Measurements from ENCODE around the gene SEPTIN7.
"Not testable (repeated sequence)": the region's sequence is repeated elsewhere in the genome, so short reads cannot be mapped to it uniquely, and the experiment has no call there.

Gene SEPTIN7

DNA sequence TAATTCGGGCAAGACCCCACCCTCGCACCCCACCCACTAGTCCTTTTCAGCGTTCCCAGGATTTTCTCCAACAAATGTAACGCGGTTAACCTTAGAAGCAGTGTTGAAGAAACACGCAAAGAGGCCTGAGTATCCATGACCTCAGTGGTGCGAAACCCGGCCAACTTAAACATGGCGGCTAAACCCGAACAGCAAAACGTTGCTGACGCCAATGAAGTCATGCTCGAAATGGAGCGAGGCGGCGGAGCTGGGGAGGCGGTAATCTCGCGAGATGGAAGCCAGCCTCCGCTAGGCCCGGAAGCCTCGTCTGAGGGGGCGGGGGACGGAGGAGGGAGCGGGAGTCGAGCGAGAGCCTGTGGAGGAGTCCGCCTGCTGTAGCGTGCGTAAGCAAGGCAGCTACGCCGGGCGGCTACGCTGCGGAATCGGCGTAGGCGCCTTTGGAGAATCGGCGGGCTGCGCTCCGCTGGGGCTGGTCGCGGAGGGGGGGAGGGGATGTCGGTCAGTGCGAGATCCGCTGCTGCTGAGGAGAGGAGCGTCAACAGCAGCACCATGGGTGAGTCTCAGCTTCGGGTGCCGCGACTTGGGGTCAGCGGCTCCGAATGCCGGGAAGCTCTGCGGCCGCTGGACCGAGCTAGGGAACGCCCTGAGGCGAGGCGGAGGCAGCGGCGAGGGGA is at the start of gene SEPTIN7:
Gene SEPTIN7 (plus strand): TSS at position 340 of the 674 bp plus-strand sequence. CDS start 153 bp downstream, at position 493.
- DNase-seq: peak; percentile 98

DNA sequence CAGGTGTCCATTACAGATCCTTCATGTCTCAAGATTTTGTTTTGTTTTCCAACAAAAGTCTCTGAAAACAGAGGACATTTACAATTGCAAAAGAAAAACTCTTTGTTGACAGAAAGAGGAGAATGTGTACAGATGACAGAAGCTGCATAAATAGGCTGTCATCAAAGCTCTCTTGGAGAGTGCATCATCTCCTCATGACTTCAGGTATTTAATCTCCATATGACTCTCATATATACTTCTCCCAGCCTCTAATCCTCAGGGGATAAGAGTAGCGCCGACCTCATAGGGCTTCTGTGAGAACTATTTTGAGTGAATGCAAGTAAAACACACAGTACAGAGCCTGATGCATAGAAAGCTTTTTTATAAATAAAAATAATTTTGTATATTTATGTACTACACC is 48.1 kb upstream of the SEPTIN7 start:
- DNase-seq: no peak

DNA sequence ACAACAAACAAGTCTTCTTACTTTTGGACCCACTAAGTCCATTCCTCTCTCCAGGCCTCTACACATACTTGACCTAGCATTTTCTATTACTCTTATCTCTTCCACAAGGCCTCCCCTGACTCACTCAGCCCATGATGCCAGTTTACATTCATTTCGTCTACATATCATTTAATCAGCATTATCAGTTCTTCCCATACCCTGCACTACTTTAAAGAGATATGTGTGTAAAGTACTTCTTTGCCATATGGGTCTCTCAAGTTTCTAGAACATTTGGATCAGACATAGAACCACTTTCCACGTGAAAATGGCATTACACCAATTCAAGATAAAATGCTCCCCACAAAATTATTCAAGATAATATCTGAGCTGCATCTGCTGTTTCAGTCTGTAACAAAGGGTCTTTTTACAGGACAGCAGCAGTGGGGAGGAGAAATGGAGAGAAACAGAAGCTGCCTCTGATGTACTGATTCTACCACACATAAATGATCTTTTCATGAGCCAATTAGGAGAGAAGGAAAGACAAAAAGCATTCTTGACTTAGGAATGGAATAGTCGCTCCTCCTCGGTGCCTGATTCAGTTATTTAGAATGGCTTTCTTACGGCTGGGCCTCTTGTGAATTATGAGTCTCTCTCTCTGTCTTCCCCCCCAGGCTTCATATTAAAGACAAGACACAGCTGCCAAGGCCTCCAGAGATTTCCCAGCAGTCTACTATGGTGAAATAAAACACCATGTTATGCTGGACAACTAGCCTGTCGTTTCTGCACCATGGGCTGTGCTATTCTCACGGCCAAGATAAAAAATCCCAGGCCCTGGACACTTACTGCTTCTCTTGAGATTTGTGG is 46.9 kb upstream of the SEPTIN7 start:
- DNase-seq: no peak

DNA sequence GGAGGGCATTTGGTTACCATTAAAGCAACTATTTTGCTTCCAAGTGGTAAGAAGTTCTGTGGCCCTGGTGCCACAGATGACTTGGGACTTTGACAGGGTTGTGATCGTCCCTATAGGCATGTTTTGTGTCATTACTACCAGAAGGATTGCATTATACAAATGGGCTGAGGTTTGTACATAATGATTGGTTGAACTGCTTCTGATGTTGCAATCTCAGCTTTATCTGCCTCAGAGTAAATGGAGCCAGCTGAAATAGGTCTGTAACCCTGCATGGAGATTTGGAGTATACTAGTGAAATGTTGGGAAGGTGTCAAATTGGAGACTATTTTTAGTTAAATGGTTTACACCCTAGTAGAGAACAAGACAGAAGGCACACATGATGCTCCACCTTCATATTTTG is 46.1 kb upstream of the SEPTIN7 start:
- DNase-seq: no peak

DNA sequence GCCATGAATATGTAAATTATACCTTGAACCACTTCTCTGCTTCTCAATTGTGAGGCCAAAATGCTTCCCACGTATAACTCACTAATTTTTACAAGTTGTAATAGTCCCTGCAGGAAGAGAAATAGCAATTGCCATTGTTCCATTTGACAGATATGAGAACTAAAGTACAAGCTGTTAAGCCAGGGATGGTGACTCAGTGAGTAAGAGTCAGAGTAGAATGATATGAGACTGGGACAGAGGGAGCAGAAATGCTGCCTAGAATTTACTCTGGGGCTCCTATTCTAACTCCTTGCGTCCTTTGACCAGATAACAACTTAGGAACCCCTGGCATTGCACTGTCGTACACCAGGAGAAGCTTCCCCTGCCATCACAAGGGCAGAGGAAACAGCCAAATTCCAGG is 45.1 kb upstream of the SEPTIN7 start:
- no peak for DNase-seq

DNA sequence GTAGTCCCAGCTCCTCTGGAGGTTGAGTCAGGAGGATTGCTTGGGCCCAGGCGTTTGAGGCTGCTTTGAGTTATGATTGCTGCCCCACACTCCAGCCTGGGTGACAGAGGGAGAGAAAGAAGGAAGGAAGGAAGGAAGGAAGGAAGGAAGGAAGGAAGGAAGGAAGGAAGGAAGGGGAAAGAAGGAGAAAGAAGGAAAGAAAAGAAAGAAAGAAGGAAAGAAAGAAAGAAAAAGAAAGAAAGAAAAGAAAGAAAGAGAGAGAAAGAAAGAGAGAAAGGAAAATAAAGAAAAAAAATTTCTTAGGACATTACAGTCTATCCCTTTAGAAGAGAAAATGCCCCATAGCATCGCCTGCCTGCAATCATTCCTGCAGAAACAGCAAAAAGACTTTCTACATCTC is 44.4 kb upstream of the SEPTIN7 start:
- DNase-seq: not testable (repeated sequence)

DNA sequence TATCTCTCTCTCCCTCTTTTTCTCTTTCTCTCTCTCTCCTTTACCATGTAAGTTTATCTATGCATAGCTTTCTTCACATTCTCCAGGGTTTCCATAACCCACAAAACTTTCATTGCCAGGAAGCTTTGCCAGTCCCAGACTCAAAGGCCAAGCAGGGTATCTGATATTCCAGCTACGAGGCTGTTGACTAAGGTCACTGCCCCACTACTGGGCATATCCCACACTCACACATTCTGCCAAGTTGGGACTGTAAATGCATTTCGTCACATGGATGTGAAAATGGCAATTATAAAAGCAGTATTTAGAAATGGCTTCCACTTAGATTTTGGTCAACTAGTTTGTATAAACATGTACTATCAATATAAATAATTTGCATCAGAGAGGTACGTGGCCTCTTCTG is 43.3 kb upstream of the SEPTIN7 start:
- DNase-seq: no peak

DNA sequence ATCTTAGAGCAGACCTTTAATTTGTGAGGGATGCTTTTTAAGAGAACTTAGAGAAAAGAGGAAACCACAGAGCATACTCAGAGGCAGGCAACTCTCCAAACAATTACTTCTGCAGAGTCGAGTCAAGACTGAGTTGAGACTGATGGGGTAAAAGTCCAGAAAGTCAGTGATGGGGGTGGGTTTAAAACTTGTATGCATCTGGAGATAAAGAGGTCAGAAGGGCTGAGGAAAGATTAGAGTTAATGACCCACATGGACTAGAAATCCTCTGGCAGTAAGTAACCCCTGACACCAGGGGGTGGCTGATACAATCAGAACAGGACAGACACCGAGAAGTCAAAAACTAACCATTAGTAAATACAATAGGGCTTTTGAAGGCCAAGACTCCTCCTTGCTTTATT is 42.4 kb upstream of the SEPTIN7 start:
- no peak for DNase-seq

DNA sequence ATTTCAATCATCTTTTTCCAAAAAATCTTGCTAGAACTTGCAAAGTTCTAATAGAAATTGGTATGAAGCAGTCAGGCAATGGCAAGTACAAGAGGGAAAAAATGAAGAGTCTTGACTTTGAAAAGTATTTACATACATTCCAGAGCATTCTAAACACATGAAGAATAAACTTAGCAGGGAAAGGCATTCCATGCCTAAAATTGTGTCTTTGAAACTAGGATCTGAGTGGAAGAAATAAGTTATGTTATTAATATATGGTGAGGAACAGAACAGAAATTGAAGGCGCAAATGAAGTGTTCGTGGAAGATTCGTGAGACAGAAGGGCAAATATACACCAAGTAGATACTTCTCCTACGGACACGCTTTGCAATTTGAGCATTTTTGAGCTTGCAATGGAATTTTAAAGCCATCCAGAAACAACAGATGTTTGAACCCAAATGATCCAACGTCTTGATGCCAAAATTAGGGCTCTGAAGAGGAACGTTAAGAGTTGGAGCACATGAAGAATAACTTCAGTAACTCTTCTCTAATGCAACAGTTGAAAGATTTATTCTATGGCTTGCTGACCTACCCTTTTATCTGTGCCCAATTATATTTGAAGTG is 40.6 kb upstream of the SEPTIN7 start:
- no peak for DNase-seq

DNA sequence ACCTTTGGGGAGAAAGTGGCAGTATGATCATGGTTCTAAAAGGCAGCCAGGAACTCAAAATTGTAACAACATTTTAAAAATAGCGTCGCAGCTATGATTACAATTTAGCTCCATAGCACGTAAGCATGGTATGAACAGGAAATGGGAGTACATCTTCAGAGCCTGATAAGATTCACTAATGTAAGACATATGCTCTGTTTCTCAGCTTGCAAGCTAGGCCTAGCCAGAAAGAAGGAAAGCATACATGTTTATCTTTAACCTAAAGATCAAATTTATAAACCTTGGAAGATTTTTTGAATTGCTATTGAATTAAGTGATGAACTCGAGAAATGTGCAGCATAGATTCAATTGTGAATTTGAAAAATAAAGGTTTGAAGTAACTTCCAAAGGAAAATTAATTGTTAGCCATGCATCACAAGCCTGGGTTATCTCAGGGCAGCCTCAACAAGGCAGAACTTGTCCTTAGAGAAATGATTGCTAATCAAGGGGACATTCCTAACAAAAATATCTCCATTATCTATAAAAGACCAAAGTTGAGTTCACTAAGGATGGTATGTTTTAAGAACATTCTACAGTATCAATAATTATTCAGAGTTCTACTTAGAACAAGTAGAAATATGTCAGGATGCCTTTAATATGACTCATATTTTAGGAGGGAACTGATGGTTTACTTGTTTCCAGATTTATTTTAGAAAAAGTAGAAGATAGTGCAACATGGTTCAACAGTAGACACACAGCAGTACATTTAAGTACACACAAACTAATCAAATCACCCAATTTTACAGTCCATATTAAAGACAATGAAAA is 38.8 kb upstream of the SEPTIN7 start:
- no peak for DNase-seq

DNA sequence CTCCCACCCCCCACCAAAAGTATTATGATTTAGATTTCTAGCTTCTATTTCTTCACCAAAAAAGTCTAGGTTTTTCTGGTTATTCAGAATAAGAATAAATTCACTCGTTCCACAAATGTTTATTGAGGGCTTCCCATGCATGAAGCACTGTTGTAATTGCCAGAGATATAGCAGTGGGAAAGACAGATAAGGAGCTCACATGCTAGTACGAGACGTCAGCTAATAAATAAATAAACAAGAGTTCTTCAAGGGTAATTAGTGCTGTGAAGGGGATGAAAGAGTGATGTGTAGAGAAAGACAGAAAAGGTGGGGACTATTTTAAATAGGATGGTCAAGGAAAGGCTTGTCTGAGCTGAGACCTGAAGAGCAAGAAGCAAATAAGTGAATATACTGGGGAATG is 38.1 kb upstream of the SEPTIN7 start:
- DNase-seq: no peak

DNA sequence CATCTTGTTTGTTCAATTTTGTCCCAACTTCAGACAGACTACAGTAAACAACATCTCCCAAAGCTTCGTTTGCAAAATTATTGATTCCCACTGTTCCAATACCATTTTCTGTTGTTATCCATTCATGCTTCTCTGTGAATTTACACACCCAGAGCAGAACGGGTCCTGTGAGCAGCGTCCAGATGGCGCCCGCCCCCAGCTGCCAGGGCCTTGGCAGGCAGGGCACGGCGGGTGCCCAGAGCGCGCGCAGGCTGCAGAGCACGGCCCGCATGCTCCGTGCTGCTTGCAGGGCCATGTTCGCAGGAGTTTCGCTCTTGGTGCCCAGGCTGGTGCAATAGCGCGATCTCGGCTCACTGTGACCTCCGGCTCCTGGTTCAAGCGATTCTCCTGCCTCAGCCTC is 32.5 kb upstream of the SEPTIN7 start:
- DNase-seq: no peak

DNA sequence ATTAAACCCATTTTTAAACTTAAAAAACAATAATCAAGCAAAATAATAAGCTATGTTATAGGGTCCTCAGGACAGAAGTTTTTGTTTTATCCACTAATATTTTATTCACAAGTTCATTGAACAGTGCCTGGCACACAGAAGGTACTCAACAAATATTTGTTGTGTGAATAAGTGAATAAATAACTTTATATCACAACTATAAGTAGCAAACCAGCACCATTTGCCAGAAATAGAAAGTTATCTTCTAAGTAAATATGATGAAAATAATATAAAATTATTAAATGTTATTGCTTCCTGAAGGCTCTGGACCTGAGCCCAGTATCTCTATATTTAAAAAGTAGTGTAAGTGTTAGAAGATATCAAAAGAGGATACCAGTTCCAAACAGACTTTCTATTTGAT is 29.1 kb upstream of the SEPTIN7 start:
- no peak for DNase-seq

DNA sequence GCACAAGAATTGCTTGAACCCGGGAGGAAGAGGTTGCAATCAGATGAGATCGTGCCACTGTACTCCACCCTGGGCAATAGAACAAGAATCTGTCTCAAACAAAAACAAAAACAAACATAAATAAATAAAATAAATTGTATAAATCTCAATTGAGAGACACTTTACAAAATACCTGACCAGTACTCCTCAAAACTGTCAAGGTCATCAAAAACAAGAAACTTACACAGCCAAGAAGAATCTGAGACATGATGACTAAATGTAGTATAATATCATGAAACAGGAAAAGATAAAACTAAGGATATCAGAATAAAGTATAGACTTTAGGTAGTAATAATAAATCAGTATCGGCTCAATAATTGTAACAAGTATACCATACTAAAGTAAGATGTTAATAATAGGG is 26.9 kb upstream of the SEPTIN7 start:
- no peak for DNase-seq

DNA sequence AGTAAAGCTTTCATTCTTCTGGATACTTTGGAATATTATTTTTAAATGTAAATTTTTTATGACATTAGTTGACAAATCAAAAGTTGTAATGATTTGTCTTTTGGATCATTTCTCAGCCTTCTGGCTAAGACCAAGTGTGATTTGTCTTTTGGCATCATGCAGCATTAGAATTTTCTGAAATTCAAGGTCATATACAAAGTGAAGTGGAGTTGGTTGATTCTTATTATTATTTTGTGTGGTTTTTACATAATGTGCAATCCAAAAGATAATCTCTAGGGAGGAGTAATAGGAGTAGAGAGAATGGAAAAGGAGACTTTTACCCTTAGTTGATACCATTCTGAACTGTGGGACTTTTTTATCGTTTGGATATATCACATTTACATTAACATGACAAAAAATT is 24.2 kb upstream of the SEPTIN7 start:
- DNase-seq: no peak

DNA sequence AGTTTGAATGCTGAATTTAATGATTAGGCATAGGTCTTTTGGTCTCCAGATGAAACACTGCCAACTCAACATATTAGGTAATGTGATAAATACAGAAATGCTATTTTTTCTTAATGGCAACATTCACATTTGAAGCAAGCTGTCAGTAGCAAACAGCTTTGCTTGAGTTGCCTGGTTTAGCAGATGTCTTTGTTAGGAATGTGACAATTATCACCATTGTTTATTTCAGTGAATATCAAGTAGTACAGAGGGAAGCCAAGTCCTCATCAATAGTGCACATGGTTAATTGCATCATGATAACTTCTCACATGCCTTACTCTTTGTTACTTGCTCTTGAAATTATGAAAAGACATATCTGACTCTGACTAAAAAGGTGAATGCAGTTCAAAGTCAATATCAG is 23.7 kb upstream of the SEPTIN7 start:
- DNase-seq: no peak

DNA sequence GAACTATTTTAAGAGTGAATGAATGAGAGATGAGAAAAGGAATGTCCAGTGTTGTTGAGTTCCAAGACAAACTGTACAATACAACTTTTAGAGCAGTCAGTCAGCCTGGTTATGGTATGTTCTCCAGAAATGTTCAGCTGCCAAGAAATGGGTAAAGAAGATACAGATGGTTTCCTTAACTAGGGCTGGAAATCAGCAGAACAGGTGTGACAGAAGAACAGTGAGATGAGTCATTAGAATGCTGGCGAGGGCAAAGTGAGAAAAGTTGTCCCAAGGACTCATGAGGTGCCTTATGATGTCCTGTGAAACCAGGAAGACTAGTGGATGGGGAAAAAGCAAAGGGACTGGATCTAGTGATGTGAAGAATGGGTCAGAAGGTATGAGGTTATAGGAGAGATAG is 20.8 kb upstream of the SEPTIN7 start:
- no peak for DNase-seq

DNA sequence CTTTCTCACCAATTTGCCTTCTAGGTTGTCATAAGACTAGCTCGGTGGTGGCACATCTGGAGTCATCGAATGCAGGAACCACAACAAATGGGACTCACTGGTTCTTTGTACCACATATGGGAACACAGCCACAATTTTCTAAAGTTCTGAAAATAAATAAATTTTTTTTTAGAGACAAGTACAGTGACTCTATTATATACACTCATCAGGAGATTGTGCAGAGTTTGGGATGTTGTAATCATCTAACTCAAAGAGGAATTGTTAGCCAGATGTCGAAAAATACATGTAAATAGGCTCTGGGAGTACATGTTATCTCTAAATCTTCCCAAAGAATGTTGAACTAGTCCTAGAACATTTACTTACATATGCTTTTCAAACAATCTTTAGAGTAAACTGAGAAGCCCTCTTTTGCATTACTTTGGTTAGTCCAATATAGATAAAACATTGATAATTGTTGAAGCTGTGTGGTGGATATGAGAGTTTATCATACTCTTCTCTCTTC is 19.6 kb upstream of the SEPTIN7 start:
- DNase-seq: no peak

DNA sequence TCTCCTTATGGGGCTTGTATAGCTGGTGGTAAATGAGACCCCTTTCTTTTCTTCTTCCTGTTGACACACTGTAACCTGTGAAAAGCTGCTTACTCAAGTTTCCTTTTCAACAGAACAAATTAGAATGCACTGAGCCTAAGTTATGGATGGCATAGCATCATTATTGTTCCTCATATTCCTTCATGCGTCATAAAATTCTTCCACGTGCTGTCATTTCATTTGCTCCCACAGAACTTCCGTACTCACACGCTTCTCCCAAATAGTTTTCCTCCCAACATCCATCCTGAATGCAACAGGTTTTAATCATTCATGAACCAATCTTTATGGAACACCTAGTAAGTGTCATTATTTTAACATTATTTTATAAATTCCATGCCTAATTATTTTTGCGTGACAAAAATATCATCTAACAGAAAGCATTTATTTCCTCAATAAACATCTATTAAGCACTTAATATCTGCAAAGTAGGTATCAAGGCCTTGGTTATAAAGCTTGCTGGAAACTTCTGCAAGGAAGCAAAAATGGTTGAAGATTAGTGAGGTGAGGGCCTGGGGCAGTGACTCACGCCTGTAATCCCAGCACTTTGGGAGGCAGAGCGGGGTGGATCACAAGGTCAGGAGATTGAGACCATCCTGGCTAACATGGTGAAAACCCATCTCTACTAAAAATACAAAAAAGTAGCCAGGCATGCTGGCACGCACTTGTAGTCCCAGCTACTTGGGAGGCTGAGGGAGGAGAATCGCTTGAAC is 18.9 kb upstream of the SEPTIN7 start:
- no peak for DNase-seq

DNA sequence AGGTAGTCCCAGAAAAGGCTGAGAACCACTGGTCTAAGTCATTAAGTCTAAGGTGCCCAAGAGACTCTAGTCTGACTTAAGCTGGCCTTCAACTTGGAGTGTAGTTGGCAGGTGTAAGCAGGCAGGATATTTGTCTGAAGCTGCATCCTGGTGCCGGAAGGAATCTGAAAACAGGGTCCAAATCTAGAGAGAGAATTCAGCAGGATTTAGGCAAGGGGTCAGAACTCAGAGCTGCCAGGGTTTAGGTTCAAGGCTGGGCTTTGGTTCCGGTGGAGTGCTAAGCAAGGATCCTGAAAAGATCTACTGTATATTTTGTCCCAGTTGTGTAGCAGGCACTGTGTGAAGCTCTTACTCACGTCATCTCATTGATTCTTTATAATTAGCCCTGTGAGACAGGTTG is 16.5 kb upstream of the SEPTIN7 start:
- no peak for DNase-seq

DNA sequence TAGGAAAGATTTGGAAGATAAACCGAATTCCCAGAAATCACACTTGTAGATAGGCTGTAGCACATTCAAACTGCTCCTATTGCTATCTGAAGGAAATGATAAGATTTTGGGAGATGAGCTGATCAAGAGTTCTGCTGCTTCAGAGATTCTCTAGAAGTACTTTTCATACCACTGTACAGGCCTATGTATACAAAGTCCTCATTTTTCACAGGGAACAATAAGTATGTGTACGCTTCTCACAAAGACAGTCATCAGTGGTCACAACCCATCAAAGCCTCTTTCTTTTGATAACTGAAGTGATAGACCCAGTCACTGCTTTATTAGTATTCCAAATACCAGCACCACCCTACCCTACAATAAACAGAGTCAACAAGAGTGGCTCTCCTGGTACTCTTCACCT is 15.6 kb upstream of the SEPTIN7 start:
- no peak for DNase-seq

DNA sequence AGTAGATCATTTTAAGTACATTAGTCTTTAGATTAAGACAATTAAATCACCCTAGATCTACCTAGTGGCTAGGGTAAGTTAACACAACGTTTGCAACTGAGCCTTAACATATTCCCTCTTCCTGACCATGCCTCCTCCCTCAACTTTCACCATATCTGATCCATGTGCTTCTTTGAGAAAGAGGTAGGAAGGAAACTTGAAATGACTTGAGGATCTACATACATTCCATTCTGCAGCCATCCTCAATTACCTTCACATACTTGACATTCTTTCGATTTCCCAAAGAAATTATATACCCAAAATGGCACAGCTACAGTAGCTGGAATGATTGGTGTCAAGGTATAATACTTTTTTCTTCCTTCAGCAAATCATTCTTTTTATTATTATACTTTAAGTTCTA is 12.9 kb upstream of the SEPTIN7 start:
- no peak for DNase-seq

Measured in stimulated activated CD4-positive, alpha-beta T cell treated with anti-CD3 and anti-CD28 coated beads, Interleukin-4, amount 100 ng/mL, for 1 hour (primary cell).